GM12878 (cell line): ENCODE data around the gene SCYGR3. TPM values are rescaled to one million over a fixed set of nuclear protein-coding genes. Genes with fewer than 3 reads are reported as not detected.

Experiments used
- ATAC-seq: fragments of 200-7000 bp; cut with Tn5 transposase; 3 replicates; pipeline ENCODE4 v1.9.1; 2020; ENCODE audit warnings: mild to moderate bottlenecking, moderate library complexity
- BruUV-seq: library from RNA; stranded (reverse); fragments of 400-500 nt; replicated peaks from 2 replicates; lab custom pipeline; 2021; lab: Mats Ljungman, UMichigan
- CTCF ChIA-PET: fragments of 300-600 bp; sonication (Branson Sonifier 250); formaldehyde crosslinking; extraction: SDS; loops from one replicate; lab custom pipeline; 2021; ENCODE audit warnings: inconsistent platforms; lab: Yijun Ruan, JAX
- POLR2A ChIA-PET: fragments of 350-600 bp; formaldehyde crosslinking; extraction: SDS; loops from one replicate; lab custom pipeline; 2021; ENCODE audit warnings: inconsistent platforms; lab: Charles Lee
- RAD21 ChIA-PET: fragments of 300-600 bp; sonication (Branson Sonifier 250); formaldehyde crosslinking; loops from one replicate; lab custom pipeline; 2023; ENCODE audit warnings: antibody characterized with exemption; ENCODE audit not compliant: unreplicated experiment; lab: Charles Lee
- SMC1A ChIA-PET: fragments of 300-600 bp; sonication (Branson Sonifier 250); formaldehyde crosslinking; loops from one replicate; lab custom pipeline; 2023; ENCODE audit not compliant: unreplicated experiment, uncharacterized antibody; lab: Charles Lee
- DNase-seq: peaks from one replicate; pipeline ENCODE4 v3.0.0-alpha.2; 2011; ENCODE audit warnings: low read depth, low spot score
- FAIRE-seq: peaks from 3 replicates; lab custom pipeline; 2011; peaks lifted over from hg19 to GRCh38; lab: Jason Lieb, UNC
- H2AFZ ChIP-seq: 2 replicates; pipeline ENCODE4 v1.6.0; 2011; ENCODE audit warnings: low read depth, low read length, control low read depth; ENCODE audit not compliant: control insufficient read depth
- H3K27ac ChIP-seq: 2 replicates; pipeline ENCODE4 v1.5.1; 2011; ENCODE audit warnings: control low read depth; ENCODE audit not compliant: control insufficient read depth, insufficient read depth
- H3K27me3 ChIP-seq, 2 experiments: replicated peaks in 1 of 2; 2 replicates each; pipeline versions ENCODE4 v1.6.0 to v1.6.1; 2011; ENCODE audit warnings: low read length in 1 of 2; ENCODE audit not compliant: control insufficient read depth in 2 of 2, insufficient read depth in 2 of 2
- H3K36me3 ChIP-seq, 2 experiments: 2 replicates each; pipeline ENCODE4 v1.5.1; 2011; ENCODE audit warnings: low read length in 1 of 2; ENCODE audit not compliant: control insufficient read depth in 2 of 2, insufficient read depth in 2 of 2
- H3K4me1 ChIP-seq: 2 replicates; pipeline ENCODE4 v1.6.1; 2011; ENCODE audit warnings: mild to moderate bottlenecking, low read length, moderate library complexity, mixed read lengths; ENCODE audit not compliant: control insufficient read depth, insufficient read depth
- H3K4me2 ChIP-seq: 2 replicates; pipeline ENCODE4 v1.6.0; 2011; ENCODE audit warnings: control low read depth; ENCODE audit not compliant: control insufficient read depth, insufficient read depth
- H3K4me3 ChIP-seq: fragments of 200-600 bp; sonication (generic); 2 replicates; pipeline ENCODE4 v1.5.1; 2016
- H3K79me2 ChIP-seq: 2 replicates; pipeline ENCODE4 v1.6.0; 2011; ENCODE audit warnings: low read length; ENCODE audit not compliant: control insufficient read depth, insufficient read depth
- H3K9ac ChIP-seq: 2 replicates; pipeline ENCODE4 v1.8.0; 2011; ENCODE audit warnings: low read length, control low read depth, mixed read lengths; ENCODE audit not compliant: control insufficient read depth, insufficient read depth
- H3K9me3 ChIP-seq: replicated peaks from 3 replicates; pipeline ENCODE4 v1.5.1; 2011; ENCODE audit warnings: mild to moderate bottlenecking, low read length; ENCODE audit not compliant: control insufficient read depth, insufficient read depth
- H4K20me1 ChIP-seq: 2 replicates; pipeline ENCODE4 v1.6.0; 2011; ENCODE audit not compliant: control insufficient read depth, insufficient read depth
- E2F4 ChIP-seq: IDR thresholded peaks from 2 replicates; pipeline ENCODE4 v1.6.1; 2012; ENCODE audit warnings: low read depth, low read length, improper control_type of control experiment
- HDAC2 ChIP-seq: fragments of 200-600 bp; sonication (generic); IDR thresholded peaks from 2 replicates; pipeline ENCODE4 v1.6.1; 2017
- JUNB ChIP-seq: IDR thresholded peaks from 2 replicates; pipeline ENCODE4 v1.6.1; 2016; ENCODE audit warnings: antibody characterized with exemption, mild to moderate bottlenecking
- MAX ChIP-seq: IDR thresholded peaks from 2 replicates; pipeline ENCODE4 v1.6.1; 2012; ENCODE audit warnings: low read depth, low read length, improper control_type of control experiment
- MTA2 ChIP-seq: fragments of 450-650 bp; IDR thresholded peaks from 2 replicates; pipeline ENCODE4 v1.6.1; 2016; ENCODE audit warnings: low read depth, mild to moderate bottlenecking, moderate library complexity
- MXI1 ChIP-seq: fragments of 150-350 bp; IDR thresholded peaks from 2 replicates; pipeline ENCODE4 v1.6.1; 2011; ENCODE audit warnings: low read depth, mild to moderate bottlenecking, inconsistent platforms, low read length, improper control_type of control experiment
- NFXL1 ChIP-seq: fragments of 450-650 bp; IDR thresholded peaks from 2 replicates; pipeline ENCODE4 v1.6.1; 2017; ENCODE audit warnings: antibody characterized with exemption, mild to moderate bottlenecking, borderline replicate concordance
- PBX3 ChIP-seq: IDR thresholded peaks from 2 replicates; pipeline ENCODE4 v1.6.1; 2011; ENCODE audit warnings: mild to moderate bottlenecking, low read depth, low read length, moderate library complexity; ENCODE audit not compliant: insufficient replicate concordance
- RB1 ChIP-seq: fragments of 450-650 bp; formaldehyde crosslinking; IDR thresholded peaks from 2 replicates; pipeline ENCODE4 v1.6.1; 2017; ENCODE audit warnings: mild to moderate bottlenecking, borderline replicate concordance
- SUZ12 ChIP-seq: fragments of 200-600 bp; sonication (generic); IDR thresholded peaks from one replicate; pipeline ENCODE4 v1.6.1; 2018; ENCODE audit warnings: antibody characterized with exemption, mild to moderate bottlenecking; ENCODE audit not compliant: unreplicated experiment
- WGBS: methylation state at CpG from one replicate; pipeline ENCODE4 v1.1.6; 2016; ENCODE audit warnings: low lambda C conversion rate; ENCODE audit not compliant: insufficient replicate concordance, insufficient coverage; ENCODE audit errors: missing lambda C conversion rate; 5-methylcytosine and 5-hydroxymethylcytosine counted together
- in situ Hi-C: fragments of 300-500 bp; cut with MboI; formaldehyde crosslinking; loops from 9 replicates; pipeline ENCODE4 v1.14.3; 2018; ENCODE audit warnings: mixed read lengths
- intact Hi-C: fragments of 100-400 bp; cut with micrococcal nuclease; formaldehyde crosslinking; loops from one replicate; pipeline ENCODE4 v1.14.2; 2022; ENCODE audit not compliant: unreplicated experiment
- polyA plus RNA-seq, 11 experiments: library from polyadenylated mRNA; depleted of rRNA in 4 of 11; unstranded in 6 of 11; stranded (reverse) in 5 of 11; fragments of >200 nt; fragmentation: Nextera tagmentation in 4 of 11; fragmentation: Illumina TruSeq in 1 of 11; extraction: Ambion mirVana in 4 of 11; extraction: Trizol in 1 of 11; gene quantifications; 1 replicate in 1 of 11; 2 replicates in 10 of 11; pipeline versions ENCODE4 v1.2.1 to v1.2.3, GENCODE V29; 2011 to 2016; ENCODE audit warnings: inconsistent platforms in 2 of 11, missing spikeins in 2 of 11, low read depth in 1 of 11
- total RNA-seq, 4 experiments: library from RNA; depleted of rRNA in 3 of 4; stranded (reverse); fragments of >200 nt in 3 of 4; fragmentation: Illumina TruSeq in 1 of 4; extraction: Trizol in 1 of 4; gene quantifications; 2 replicates each; pipeline versions ENCODE4 v1.2.1 to v1.2.3, GENCODE V29; 2013 to 2021

Gene SCYGR3
- total and polyA plus RNA-seq, 10 of the 15 experiments (the other 5 are each of a cell fraction or from before 2014, with no cell fraction given), result not detected

GRCh38 chr2:227632827-227633226, 18.2 kb upstream of the SCYGR3 start:
- no peak overlapping the region for H2AFZ ChIP-seq
- peaks cover 0 to 1% of the 10 kb centered on the region in 2 experiments; a peak in 1 of 4 replicates for H3K27me3 ChIP-seq
- H3K79me2 ChIP-seq, result no peaks in the 10 kb centered on the region
- ChIA-PET SMC1A (interaction anchor here (1.1 kb wide), 1 partner anchor 11 kb away, joined by 4 read pairs; no protein-coding TSS in a partner anchor), CTCF (interaction anchor here (2.0 to 2.7 kb wide), 2 partner anchors 133 to 227 kb away, joined by 5 to 7 read pairs; no protein-coding TSS in a partner anchor), RAD21 (interaction anchor here (1.5 to 2.2 kb wide), 2 partner anchors 25 to 133 kb away, joined by 3 to 5 read pairs; no protein-coding TSS in a partner anchor)
- H3K4me1 ChIP-seq, result no peaks in the 10 kb centered on the region
- H3K27ac ChIP-seq, result no peak overlapping the region
- no TSS peak for BruUV-seq
- no peak overlapping the region for H3K4me3 ChIP-seq
- intact Hi-C loops, result no loop called here
- DNase-seq, result no peak
- H3K4me2 ChIP-seq, result no peak overlapping the region
- H3K36me3 ChIP-seq, result no peaks in the 10 kb centered on the region
- WGBS, result 33% methylated on average over 6 of the region's 6 CpGs
- H3K9me3 ChIP-seq, result no peaks in the 10 kb centered on the region
- H4K20me1 ChIP-seq, result no peaks in the 10 kb centered on the region
- no peak for FAIRE-seq
- no peak overlapping the region for H3K9ac ChIP-seq
- TF ChIP-seq MAX, result no peak
- TF ChIP-seq MXI1, result no peak
- TF ChIP-seq JUNB, result no peak
- no peak for TF ChIP-seq SUZ12
- no peak for TF ChIP-seq PBX3
- TF ChIP-seq MTA2, result no peak
- TF ChIP-seq NFXL1, result no peak
- TF ChIP-seq HDAC2, result no peak
- TF ChIP-seq E2F4, result no peak
- TF ChIP-seq RB1, result no peak
- TF ChIP-seq, all 136 proteins: peak for 0
- no peak for ATAC-seq
- POLR2A ChIA-PET, result no interaction called here
- in situ Hi-C loops, result no loop called here
